ENCODE results near the gene ARHGAP8.

Gene ARHGAP8

GRCh38 chr22:44814266-44815098 lies 62.1 kb downstream of the ARHGAP8 start:
- H2BK12ac ChIP-seq (ENCODE audit: low read length in 2 of 2) = no peak overlapping the region
- H2BK15ac ChIP-seq (ENCODE audit: low read depth, poor library complexity, severe bottlenecking) = no peak overlapping the region
- H2AK5ac ChIP-seq (ENCODE audit: low read length, severe bottlenecking) = no peak overlapping the region
- 88% methylated on average over 25 of the region's 25 CpGs for WGBS
- H3K79me1 ChIP-seq (replicated peaks; ENCODE audit: low read length, poor library complexity, severe bottlenecking) = no peaks in the 10 kb centered on the region
- H3K14ac ChIP-seq (ENCODE audit: low read length in 2 of 2) = no peak overlapping the region
- peaks cover 5% of the 10 kb centered on the region for H3K9me3 ChIP-seq (ENCODE audit: control insufficient read depth, low read length)
- no peak overlapping the region for H4K91ac ChIP-seq (ENCODE audit: low read length)
- no peak overlapping the region for H3K18ac ChIP-seq (ENCODE audit: low read depth in 1 of 2, low read length in 2 of 2)
- no peaks in the 10 kb centered on the region for H3K36me3 ChIP-seq (ENCODE audit: control insufficient read depth in 1 of 2, insufficient read depth in 2 of 2, low read depth in 1 of 2, low read length in 2 of 2)
- H2BK5ac ChIP-seq (ENCODE audit: low read depth, low read length, poor library complexity, severe bottlenecking) = no peak overlapping the region
- H3K4me2 ChIP-seq (ENCODE audit: low read length, poor library complexity, severe bottlenecking) = no peak overlapping the region
- H3K4me3 ChIP-seq (ENCODE audit: insufficient read depth in 1 of 2, low read depth in 1 of 2, low read length in 2 of 2) = no peak overlapping the region
- no peak overlapping the region for H2AFZ ChIP-seq (ENCODE audit: low read depth, low read length)
- no peak overlapping the region for H3K23ac ChIP-seq (ENCODE audit: low read length in 2 of 2)
- no peak overlapping the region for H3K9ac ChIP-seq (ENCODE audit: low read length)
- no peaks in the 10 kb centered on the region for H3K4me1 ChIP-seq (ENCODE audit: control insufficient read depth, insufficient read depth, low read depth, low read length)
- H4K8ac ChIP-seq (ENCODE audit: low read length) = no peak overlapping the region
- peaks cover 0 to 30% of the 10 kb centered on the region in 2 experiments for H3K27me3 ChIP-seq (ENCODE audit: control insufficient read depth in 1 of 2, insufficient read depth in 1 of 2, low read length in 2 of 2)
- H2BK120ac ChIP-seq (ENCODE audit: low read depth, low read length) = no peak overlapping the region
- H3K4ac ChIP-seq (ENCODE audit: low read depth in 1 of 2, low read length in 2 of 2) = no peak overlapping the region
- no peak overlapping the region for H3K27ac ChIP-seq (ENCODE audit: low read length, poor library complexity, severe bottlenecking)
- DNase-seq = no peak

- Histone ChIP-seq H3K9me3 (ENCODE audit: control insufficient read depth, low read length) (peaks cover 5% of the 10 kb centered on the region), H3K23ac (ENCODE audit: low read length in 2 of 2) (no peak overlapping the region), H3K9ac (ENCODE audit: low read length) (no peak overlapping the region), H3K36me3 (ENCODE audit: control insufficient read depth in 1 of 2, insufficient read depth in 2 of 2, low read depth in 1 of 2, low read length in 2 of 2) (no peaks in the 10 kb centered on the region), H3K27me3 (ENCODE audit: control insufficient read depth in 1 of 2, insufficient read depth in 1 of 2, low read length in 2 of 2) (peaks cover 4 to 33% of the 10 kb centered on the region in 2 experiments), H3K79me1 (replicated peaks; ENCODE audit: low read length, poor library complexity, severe bottlenecking) (no peaks in the 10 kb centered on the region), H3K4me2 (ENCODE audit: low read length, poor library complexity, severe bottlenecking) (no peak overlapping the region), H3K4me3 (ENCODE audit: insufficient read depth in 1 of 2, low read depth in 1 of 2, low read length in 2 of 2) (no peak overlapping the region), H3K18ac (ENCODE audit: low read depth in 1 of 2, low read length in 2 of 2) (no peak overlapping the region), H4K8ac (ENCODE audit: low read length) (no peak overlapping the region), H2BK12ac (ENCODE audit: low read length in 2 of 2) (no peak overlapping the region), H4K91ac (ENCODE audit: low read length) (no peak overlapping the region), H3K4me1 (ENCODE audit: control insufficient read depth, insufficient read depth, low read depth, low read length) (no peaks in the 10 kb centered on the region), H2BK5ac (ENCODE audit: low read depth, low read length, poor library complexity, severe bottlenecking) (no peak overlapping the region), H2BK15ac (ENCODE audit: low read depth, poor library complexity, severe bottlenecking) (no peak overlapping the region), H3K14ac (ENCODE audit: low read length in 2 of 2) (no peak overlapping the region), H3K27ac (ENCODE audit: low read length, poor library complexity, severe bottlenecking) (no peak overlapping the region), H2AFZ (ENCODE audit: low read depth, low read length) (no peak overlapping the region), H2BK120ac (ENCODE audit: low read depth, low read length) (no peak overlapping the region), H2AK5ac (ENCODE audit: low read length, severe bottlenecking) (no peak overlapping the region), H3K4ac (ENCODE audit: low read depth in 1 of 2, low read length in 2 of 2) (no peak overlapping the region)
- 85% methylated on average over 27 of the region's 27 CpGs for WGBS
- no peak for DNase-seq
Measured at GRCh38 chr22:44815099-44816070, 63.0 kb downstream of the ARHGAP8 start.

DNA sequence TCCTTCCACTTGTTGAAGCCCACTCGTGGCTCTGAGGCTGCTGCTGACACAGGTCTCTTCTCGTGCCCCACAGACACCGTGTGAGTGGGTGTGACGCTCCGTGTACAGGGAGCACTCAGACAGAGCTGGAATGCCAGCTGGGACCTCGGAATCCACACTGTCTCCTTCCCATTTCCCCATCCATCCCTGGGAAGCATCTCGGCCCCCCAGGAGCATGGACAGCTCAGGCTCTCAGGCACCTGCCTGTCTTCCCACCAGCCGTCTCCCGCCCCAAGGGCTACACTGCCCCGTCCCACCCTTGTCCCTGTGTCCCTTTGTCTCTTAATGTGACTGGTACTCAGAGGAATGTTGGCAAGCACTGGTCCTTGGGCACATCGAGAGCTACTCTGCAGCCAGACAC lies 63.8 kb downstream of the ARHGAP8 start:
- no peak overlapping the region for H2BK15ac ChIP-seq (ENCODE audit: low read depth, poor library complexity, severe bottlenecking)
- no peak overlapping the region for H2AFZ ChIP-seq (ENCODE audit: low read depth, low read length)
- 75% methylated on average over 11 of the region's 11 CpGs for WGBS

DNA sequence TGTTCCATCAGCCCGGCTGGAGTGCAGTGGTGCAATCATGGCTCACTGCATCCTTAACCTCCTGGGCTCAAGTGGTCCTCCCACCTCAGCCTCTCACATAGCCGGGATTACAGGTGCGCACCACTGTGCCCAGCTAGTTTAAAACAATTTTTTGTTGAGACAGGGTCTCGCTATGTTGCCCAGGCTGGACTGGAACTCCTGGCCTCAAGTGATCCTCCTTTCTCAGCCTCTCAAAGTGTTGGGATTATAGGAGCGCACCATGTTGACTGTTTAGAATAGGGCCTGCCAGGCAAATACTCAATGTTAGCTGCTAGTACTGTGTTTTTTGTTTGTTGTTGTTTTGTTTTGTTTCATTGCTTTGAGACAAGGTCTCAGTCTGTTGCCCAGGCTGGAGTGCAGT lies 66.4 kb downstream of the ARHGAP8 start:
- 89% methylated on average over 5 of the region's 5 CpGs for whole genome bisulfite sequencing
- Histone ChIP-seq H4K91ac (ENCODE audit: low read length) (no peak overlapping the region), H3K4me3 (ENCODE audit: insufficient read depth in 1 of 2, low read depth in 1 of 2, low read length in 2 of 2) (no peak overlapping the region), H3K18ac (ENCODE audit: low read depth in 1 of 2, low read length in 2 of 2) (no peak overlapping the region), H3K4ac (ENCODE audit: low read depth in 1 of 2, low read length in 2 of 2) (no peak overlapping the region), H3K9ac (ENCODE audit: low read length) (no peak overlapping the region), H3K27me3 (ENCODE audit: control insufficient read depth in 1 of 2, insufficient read depth in 1 of 2, low read length in 2 of 2) (peaks cover 13 to 50% of the 10 kb centered on the region in 2 experiments), H4K8ac (ENCODE audit: low read length) (no peak overlapping the region), H3K4me2 (ENCODE audit: low read length, poor library complexity, severe bottlenecking) (no peak overlapping the region), H3K36me3 (ENCODE audit: control insufficient read depth in 1 of 2, insufficient read depth in 2 of 2, low read depth in 1 of 2, low read length in 2 of 2) (no peaks in the 10 kb centered on the region), H2BK12ac (ENCODE audit: low read length in 2 of 2) (no peak overlapping the region), H3K4me1 (ENCODE audit: control insufficient read depth, insufficient read depth, low read depth, low read length) (peaks cover 1% of the 10 kb centered on the region), H2AK5ac (ENCODE audit: low read length, severe bottlenecking) (no peak overlapping the region), H2BK15ac (ENCODE audit: low read depth, poor library complexity, severe bottlenecking) (no peak overlapping the region), H2BK5ac (ENCODE audit: low read depth, low read length, poor library complexity, severe bottlenecking) (no peak overlapping the region), H3K14ac (ENCODE audit: low read length in 2 of 2) (no peak overlapping the region), H2AFZ (ENCODE audit: low read depth, low read length) (no peak overlapping the region), H3K23ac (ENCODE audit: low read length in 2 of 2) (no peak overlapping the region), H3K9me3 (ENCODE audit: control insufficient read depth, low read length) (no peaks in the 10 kb centered on the region), H3K79me1 (replicated peaks; ENCODE audit: low read length, poor library complexity, severe bottlenecking) (no peaks in the 10 kb centered on the region), H2BK120ac (ENCODE audit: low read depth, low read length) (no peak overlapping the region), H3K27ac (ENCODE audit: low read length, poor library complexity, severe bottlenecking) (no peak overlapping the region)
- no peak for DNase-seq

More for the DNA sequence above, 63.8 kb downstream of the ARHGAP8 start:
- H3K9ac ChIP-seq (ENCODE audit: low read length) = no peak overlapping the region
- no peak overlapping the region for H3K23ac ChIP-seq (ENCODE audit: low read length in 2 of 2)
- no peak overlapping the region for H2BK120ac ChIP-seq (ENCODE audit: low read depth, low read length)
- H2AK5ac ChIP-seq (ENCODE audit: low read length, severe bottlenecking) = no peak overlapping the region
- peaks cover 4 to 27% of the 10 kb centered on the region in 2 experiments for H3K27me3 ChIP-seq (ENCODE audit: control insufficient read depth in 1 of 2, insufficient read depth in 1 of 2, low read length in 2 of 2)
- H3K36me3 ChIP-seq (ENCODE audit: control insufficient read depth in 1 of 2, insufficient read depth in 2 of 2, low read depth in 1 of 2, low read length in 2 of 2) = no peaks in the 10 kb centered on the region
- no peak overlapping the region for H3K4me3 ChIP-seq (ENCODE audit: insufficient read depth in 1 of 2, low read depth in 1 of 2, low read length in 2 of 2)
- H2BK12ac ChIP-seq (ENCODE audit: low read length in 2 of 2) = no peak overlapping the region
- H3K4ac ChIP-seq (ENCODE audit: low read depth in 1 of 2, low read length in 2 of 2) = no peak overlapping the region
- H2BK5ac ChIP-seq (ENCODE audit: low read depth, low read length, poor library complexity, severe bottlenecking) = no peak overlapping the region
- peaks cover 5% of the 10 kb centered on the region for H3K9me3 ChIP-seq (ENCODE audit: control insufficient read depth, low read length)
- no peaks in the 10 kb centered on the region for H3K79me1 ChIP-seq (replicated peaks; ENCODE audit: low read length, poor library complexity, severe bottlenecking)
- no peak overlapping the region for H4K8ac ChIP-seq (ENCODE audit: low read length)
- H3K27ac ChIP-seq (ENCODE audit: low read length, poor library complexity, severe bottlenecking) = no peak overlapping the region
- no peak overlapping the region for H3K18ac ChIP-seq (ENCODE audit: low read depth in 1 of 2, low read length in 2 of 2)
- no peak for DNase-seq
- peaks cover 1% of the 10 kb centered on the region for H3K4me1 ChIP-seq (ENCODE audit: control insufficient read depth, insufficient read depth, low read depth, low read length)
- no peak overlapping the region for H3K14ac ChIP-seq (ENCODE audit: low read length in 2 of 2)
- H3K4me2 ChIP-seq (ENCODE audit: low read length, poor library complexity, severe bottlenecking) = no peak overlapping the region
- H4K91ac ChIP-seq (ENCODE audit: low read length) = no peak overlapping the region

All from mesenchymal stem cell (in vitro differentiated cells and primary cell).